AG04449 (cell line): ENCODE measurements around the gene LINC00237.

Source experiments
- CTCF ChIA-PET: fragments of 350-600 bp; formaldehyde crosslinking; extraction: SDS; loops from one replicate; lab custom pipeline; 2021; ENCODE audit warnings: antibody characterized with exemption; lab: Yijun Ruan, JAX
- POLR2A ChIA-PET: fragments of 400-600, 350-600 bp; formaldehyde crosslinking; extraction: SDS; loops from one replicate; lab custom pipeline; 2020; ENCODE audit warnings: antibody characterized with exemption, inconsistent platforms; lab: Yijun Ruan, JAX
- DNase-seq: peaks from one replicate; pipeline ENCODE4 v3.0.0-alpha.2; 2010; ENCODE audit warnings: low read depth, low spot score
- H3K4me3 ChIP-seq: 2 replicates; pipeline ENCODE4 v1.5.1; 2011; ENCODE audit warnings: low read depth, mild to moderate bottlenecking, control low read depth, low read length
- TF ChIP-seq, protein P1 (sequence below): IDR thresholded peaks from one replicate; pipeline ENCODE4 v1.5.1; 2011; ENCODE audit warnings: mild to moderate bottlenecking, moderate library complexity, low read length, control low read depth, inconsistent platforms; ENCODE audit not compliant: insufficient read depth; ENCODE audit errors: missing control alignments

LINC00237 gene

DNA sequence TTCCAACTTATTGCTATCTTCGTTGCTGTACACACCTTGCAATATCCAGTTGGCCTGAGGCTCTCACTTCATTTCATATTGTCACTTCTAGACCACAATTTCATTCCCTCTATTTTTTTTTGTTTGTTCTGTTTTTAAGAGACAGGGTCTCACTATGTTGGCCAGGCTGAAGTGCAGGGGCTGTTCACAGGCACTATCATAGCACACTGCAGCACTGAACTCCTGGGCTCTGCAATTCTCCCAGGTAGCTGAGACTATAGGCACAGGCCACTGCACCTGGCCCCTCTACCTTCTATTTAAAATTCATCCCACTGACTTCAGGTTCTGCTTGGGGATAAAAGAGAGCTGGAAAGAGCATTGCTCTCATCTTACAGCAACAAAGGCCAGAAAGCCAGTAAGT lies 4.7 kb upstream of the LINC00237 start:
- no peak overlapping the region for H3K4me3 ChIP-seq
- DNase-seq: no peak
- TF ChIP-seq, protein P1, sequence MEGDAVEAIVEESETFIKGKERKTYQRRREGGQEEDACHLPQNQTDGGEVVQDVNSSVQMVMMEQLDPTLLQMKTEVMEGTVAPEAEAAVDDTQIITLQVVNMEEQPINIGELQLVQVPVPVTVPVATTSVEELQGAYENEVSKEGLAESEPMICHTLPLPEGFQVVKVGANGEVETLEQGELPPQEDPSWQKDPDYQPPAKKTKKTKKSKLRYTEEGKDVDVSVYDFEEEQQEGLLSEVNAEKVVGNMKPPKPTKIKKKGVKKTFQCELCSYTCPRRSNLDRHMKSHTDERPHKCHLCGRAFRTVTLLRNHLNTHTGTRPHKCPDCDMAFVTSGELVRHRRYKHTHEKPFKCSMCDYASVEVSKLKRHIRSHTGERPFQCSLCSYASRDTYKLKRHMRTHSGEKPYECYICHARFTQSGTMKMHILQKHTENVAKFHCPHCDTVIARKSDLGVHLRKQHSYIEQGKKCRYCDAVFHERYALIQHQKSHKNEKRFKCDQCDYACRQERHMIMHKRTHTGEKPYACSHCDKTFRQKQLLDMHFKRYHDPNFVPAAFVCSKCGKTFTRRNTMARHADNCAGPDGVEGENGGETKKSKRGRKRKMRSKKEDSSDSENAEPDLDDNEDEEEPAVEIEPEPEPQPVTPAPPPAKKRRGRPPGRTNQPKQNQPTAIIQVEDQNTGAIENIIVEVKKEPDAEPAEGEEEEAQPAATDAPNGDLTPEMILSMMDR: no peak
- ChIA-PET CTCF (no interaction called here), POLR2A (no interaction called here)

GRCh38 chr20:21109144-21109543 lies 3.0 kb upstream of the LINC00237 start:
- ChIA-PET POLR2A (no interaction called here), CTCF (no interaction called here)
- DNase-seq: no peak
- TF ChIP-seq, protein P1: no peak
- no peak overlapping the region for H3K4me3 ChIP-seq

DNA sequence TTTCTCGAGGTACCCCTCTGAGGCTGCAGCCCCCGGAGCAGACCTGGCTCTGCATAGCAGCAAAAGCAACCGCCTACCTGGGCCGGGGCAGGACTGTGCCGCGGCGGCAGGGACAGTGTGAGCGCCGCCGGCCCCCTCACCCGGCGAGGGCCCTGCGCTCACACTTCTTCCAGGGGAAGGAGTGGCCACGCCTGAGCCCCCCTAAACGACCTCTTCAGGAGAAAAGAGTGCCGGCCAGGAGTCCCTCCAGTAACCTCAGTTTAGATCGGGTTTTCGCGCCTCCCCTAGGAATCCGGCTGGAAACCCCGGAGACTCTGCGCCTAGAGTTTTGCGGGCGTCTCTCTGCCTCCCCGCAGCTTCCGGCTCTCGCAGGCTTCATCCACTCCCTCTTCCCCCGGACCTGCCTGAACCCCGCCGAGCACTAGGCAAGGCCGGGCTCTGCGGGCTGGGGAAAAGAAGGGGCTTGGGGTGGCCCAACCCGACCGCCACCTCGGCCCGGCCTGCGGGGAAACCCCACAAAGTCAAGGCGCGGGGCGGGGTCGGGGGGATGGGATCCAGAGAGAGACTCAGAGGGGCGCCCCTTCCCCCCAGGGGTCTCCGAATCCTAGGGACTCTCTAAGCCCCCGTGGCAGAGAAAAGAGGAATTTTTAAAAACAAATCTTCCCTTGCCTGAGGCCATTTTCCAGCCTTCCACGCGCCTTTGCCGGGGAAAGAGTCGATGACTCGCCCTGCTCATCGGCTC lies 558 bp downstream of the LINC00237 start:
- TF ChIP-seq, protein P1: no peak
- no peak overlapping the region for H3K4me3 ChIP-seq
- DNase-seq: no peak
- CTCF ChIA-PET: no interaction called here
- POLR2A ChIA-PET: no interaction called here

DNA sequence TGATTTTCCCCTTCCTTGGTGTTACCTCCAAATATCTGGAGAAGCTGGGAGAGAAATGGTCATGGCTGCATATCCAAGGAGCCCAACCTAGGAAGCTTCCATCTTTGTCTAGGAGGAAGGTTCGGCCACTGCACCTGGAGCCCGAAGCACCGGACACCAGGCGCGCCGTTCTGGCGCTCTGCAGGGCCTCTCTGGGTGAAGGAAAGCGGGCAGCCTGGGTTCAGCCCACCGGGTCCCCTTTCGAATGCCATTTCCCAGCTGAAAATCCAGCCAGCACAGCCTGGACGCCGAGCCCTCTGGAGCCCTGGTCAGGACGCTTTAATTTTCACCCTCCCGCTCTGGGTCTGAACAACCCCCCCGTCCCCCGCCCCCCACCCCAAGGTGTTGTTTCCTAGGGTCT lies 1.2 kb downstream of the LINC00237 start:
- H3K4me3 ChIP-seq: no peak overlapping the region
- no peak for DNase-seq
- TF ChIP-seq, protein P1: no peak
- ChIA-PET CTCF (no interaction called here), POLR2A (no interaction called here)

DNA sequence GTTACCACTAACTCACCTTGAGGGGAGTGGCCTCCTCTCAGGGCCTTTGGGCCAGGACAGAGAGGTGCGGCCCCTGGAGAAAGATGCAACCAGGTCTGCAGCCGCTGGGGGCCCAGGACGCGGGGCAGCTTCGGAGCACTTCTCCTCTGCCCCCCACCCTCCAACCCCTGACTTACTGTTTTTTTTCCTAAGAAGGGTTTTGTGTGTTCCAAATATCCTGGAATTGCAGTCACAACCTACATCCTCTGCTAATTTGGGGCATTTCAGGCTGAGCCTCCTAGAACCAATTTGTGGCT lies 1.7 kb downstream of the LINC00237 start:
- no peak for DNase-seq
- TF ChIP-seq, protein P1: no peak
- CTCF ChIA-PET: no interaction called here
- no peak overlapping the region for H3K4me3 ChIP-seq
- POLR2A ChIA-PET: no interaction called here

GRCh38 chr20:21103582-21104465 lies 2.3 kb downstream of the LINC00237 start:
- TF ChIP-seq, protein P1: no peak
- ChIA-PET CTCF (no interaction called here), POLR2A (interaction anchor here (0.6 kb wide), 1 partner anchor 27 kb away, joined by 3 read pairs; no protein-coding TSS in a partner anchor)
- no peak overlapping the region for H3K4me3 ChIP-seq
- no peak for DNase-seq
